HG03159 (cell line): ENCODE data around the gene LOXHD1.

Experiments used
- ATAC-seq: cut with Tn5 transposase; IDR thresholded peaks from one replicate; pipeline ENCODE4 v1.9.1; 2021; ENCODE audit warnings: mild to moderate bottlenecking, moderate library complexity; ENCODE audit not compliant: unreplicated experiment

LOXHD1 gene

GRCh38 chr18:46481048-46481846, 175.8 kb downstream of the LOXHD1 start:
- no peak for ATAC-seq

- ATAC-seq: no peak
Measured at GRCh38 chr18:46480226-46480625, 176.8 kb downstream of the LOXHD1 start.

GRCh38 chr18:46478796-46479195, 178.2 kb downstream of the LOXHD1 start:
- no peak for ATAC-seq

DNA sequence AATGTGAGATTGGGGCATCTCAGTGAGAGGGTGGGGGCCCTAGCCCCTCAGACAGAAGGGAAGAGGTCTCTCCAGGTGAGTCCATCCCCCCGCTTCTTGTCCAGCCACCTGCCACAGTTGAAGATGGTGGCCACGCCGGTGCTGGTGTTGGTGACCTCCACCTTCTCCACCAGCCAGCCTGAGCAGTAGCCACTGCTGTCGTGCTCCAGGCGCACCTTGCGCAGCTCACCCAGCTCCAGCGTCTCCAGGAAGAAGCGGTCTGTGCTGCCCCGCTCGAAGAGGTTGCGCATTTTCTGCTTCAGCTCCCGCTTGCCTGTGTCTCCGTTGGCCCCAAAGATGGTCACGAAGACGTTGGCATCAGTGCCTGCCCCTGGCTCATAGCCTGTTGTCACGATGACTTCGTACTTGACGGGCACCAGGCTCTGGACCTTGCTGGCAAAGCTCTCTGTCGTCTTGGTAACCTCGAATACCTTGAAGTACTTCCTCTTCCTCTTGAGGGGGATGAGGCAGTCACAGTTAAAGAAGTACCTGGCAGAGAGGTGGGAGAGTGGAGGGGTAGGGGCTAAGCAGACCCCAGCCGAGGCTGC, 179.5 kb downstream of the LOXHD1 start:
- ATAC-seq: no peak

- no peak for ATAC-seq
Measured at GRCh38 chr18:46475390-46475752, 181.6 kb downstream of the LOXHD1 start.

DNA sequence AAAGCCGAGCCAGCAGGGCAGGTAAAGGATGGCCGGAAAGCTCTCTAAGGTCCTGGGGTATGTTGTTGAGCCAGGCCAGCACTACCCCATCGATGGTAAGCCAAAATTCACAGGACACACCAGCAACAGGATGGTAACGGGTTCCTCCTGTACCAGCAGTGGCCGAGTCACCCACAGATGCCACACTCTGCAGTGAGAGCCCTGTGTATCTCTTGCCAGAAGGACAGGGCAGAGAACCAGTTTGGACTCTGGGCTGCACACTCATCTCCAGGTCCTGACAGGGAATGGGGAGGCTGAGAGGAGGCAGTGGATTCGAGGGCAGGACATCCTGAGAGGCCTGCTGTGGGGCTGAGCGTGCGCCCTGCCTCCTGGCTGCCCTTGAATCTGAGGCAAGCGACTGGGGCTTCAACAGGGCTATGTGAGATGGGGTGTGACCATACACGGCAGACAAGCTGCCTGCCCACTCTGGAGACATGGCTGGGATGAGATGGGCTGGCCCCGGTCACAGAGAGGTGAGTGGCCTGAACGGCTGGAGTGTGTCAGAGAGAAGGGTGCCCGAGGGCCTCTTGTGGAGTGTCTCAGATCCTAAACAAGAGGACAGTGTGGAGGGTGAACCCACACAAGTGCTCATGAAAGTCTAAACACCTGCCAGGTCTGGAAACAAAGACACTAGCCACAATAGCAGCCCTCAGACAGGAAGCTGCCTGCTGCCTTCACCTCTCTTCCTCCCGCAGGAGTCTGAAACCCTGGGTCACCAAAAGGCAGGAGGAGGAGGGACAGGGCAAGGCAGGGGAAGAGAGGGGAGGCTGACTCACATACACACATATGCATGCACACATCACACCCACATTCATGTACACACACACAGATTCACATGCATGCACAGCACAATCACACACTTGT, 182.3 kb downstream of the LOXHD1 start:
- ATAC-seq: no peak

DNA sequence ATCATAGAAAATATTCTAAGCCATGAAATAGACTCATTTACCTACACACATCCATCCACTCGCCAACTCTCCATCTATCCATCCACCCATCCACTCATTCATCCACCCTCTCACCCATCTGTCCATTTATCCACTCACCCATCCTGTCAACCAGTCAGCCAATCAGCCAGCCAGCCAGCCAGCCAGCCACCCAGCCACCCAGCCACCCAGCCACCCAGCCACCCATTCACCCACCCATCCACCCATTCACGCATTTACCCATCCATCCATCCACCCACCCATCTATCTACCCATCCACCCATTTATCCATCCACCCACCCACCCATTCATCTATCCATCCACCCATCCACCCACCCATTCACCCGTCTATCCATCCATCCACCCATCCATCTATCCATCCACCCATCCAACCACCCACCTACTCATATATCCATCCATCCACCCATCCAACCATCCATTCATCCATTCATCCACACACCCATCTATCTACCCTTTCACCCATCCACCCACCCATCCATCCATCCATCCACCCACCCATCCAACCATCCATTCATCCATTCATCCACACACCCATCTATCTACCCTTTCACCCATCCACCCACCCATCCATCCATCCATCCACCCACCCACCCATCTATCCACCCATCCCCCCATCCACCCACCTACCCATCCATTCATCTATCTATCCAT, 185.1 kb downstream of the LOXHD1 start:
- no peak for ATAC-seq

- ATAC-seq: no peak
Measured at GRCh38 chr18:46470714-46471113, 186.3 kb downstream of the LOXHD1 start.

- no peak for ATAC-seq
Measured at GRCh38 chr18:46469186-46469915, 187.7 kb downstream of the LOXHD1 start.

- no peak for ATAC-seq
Measured at GRCh38 chr18:46468426-46469180, 188.4 kb downstream of the LOXHD1 start.

- ATAC-seq: no peak
Measured at GRCh38 chr18:46466234-46467160, 190.5 kb downstream of the LOXHD1 start.

GRCh38 chr18:46464926-46465655, 191.9 kb downstream of the LOXHD1 start:
- ATAC-seq: no peak

- no peak for ATAC-seq
Measured at GRCh38 chr18:46462523-46462922, 194.5 kb downstream of the LOXHD1 start.

DNA sequence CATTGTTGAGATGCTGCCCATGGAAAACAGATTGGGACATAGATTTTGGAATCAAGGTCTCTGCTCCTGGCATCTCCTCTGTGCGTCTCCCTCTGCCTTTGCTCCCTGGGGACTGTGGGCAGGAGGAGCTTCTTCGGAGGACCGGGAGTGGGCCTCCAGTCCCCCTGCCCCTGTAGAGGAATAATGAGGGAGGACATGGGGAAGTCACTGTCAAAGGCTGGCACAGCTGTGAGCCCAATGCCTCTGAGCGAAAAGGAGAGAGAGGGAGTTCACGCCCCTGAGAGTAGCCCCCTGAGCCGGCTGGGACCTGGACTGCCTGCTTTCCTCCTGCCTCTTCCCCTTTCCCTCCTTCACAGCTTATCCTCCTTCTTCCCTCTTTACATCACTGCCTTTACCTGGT, 195.0 kb downstream of the LOXHD1 start:
- no peak for ATAC-seq

DNA sequence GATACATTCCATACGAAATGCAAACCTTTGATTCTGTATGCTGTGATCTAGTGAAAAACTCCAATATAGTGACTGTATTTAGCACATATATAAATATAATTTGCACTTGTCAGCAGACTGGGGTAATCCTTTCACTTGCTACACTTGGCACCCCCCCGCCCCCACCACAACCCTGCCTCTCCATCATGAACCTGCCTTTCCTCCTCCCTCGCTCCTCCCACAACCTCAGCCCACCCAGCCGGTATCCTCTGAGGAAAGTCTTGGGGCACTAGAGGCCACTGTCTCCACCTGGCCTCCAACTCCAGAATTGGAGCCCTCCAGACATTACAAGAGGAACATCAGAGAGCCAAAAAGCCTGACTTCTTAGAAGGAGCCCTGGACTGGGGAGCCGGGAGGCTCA, 196.3 kb downstream of the LOXHD1 start:
- no peak for ATAC-seq

- no peak for ATAC-seq
Measured at GRCh38 chr18:46459789-46460455, 197.1 kb downstream of the LOXHD1 start.

GRCh38 chr18:46458472-46458871, 198.5 kb downstream of the LOXHD1 start:
- ATAC-seq: no peak
